Testis (tissue), 3 donors: Measurements from ENCODE around the gene DSPP. TPM values are rescaled to one million over a fixed set of nuclear protein-coding genes. Genes with fewer than 3 reads are reported as not detected.

Experiments used
- DNase-seq: peaks from one replicate; pipeline ENCODE4 v3.0.0-alpha.2; 2019
- H3K27ac ChIP-seq, 2 donors: fragments of 200-600 bp; sonication (generic); one replicate each; pipeline ENCODE4 v1.5.1; 2019
- H3K27me3 ChIP-seq: fragments of 200-600 bp; sonication (generic); one replicate; pipeline ENCODE4 v1.5.1; 2019
- H3K36me3 ChIP-seq: fragments of 200-600 bp; sonication (generic); one replicate; pipeline ENCODE4 v1.5.1; 2017; ENCODE audit warnings: low read depth; ENCODE audit errors: missing control alignments
- H3K4me1 ChIP-seq: fragments of 200-600 bp; sonication (generic); one replicate; pipeline ENCODE4 v1.5.1; 2019
- H3K4me3 ChIP-seq, 2 donors: fragments of 200-600 bp; sonication (generic); one replicate each; pipeline ENCODE4 v1.5.1; 2017 to 2019
- H3K9me3 ChIP-seq: fragments of 200-600 bp; sonication (generic); one replicate; pipeline ENCODE4 v1.5.1; 2017
- CTCF ChIP-seq, 3 experiments: fragments of 450-650 bp in 2 of 3; fragments of 200-600 bp in 1 of 3; sonication (generic) in 1 of 3; IDR thresholded peaks; one replicate each; pipeline ENCODE4 v1.5.1; 2016 to 2019; ENCODE audit warnings: antibody characterized with exemption in 3 of 3, mild to moderate bottlenecking in 2 of 3, moderate library complexity in 1 of 3
- POLR2A ChIP-seq: fragments of 450-650 bp; IDR thresholded peaks from one replicate; pipeline ENCODE4 v1.6.1; 2017; ENCODE audit warnings: antibody characterized with exemption, mild to moderate bottlenecking, moderate library complexity
- WGBS, 2 donors: methylation state at CpG; one replicate each; pipeline ENCODE4 v1.1.5; 2018; 5-methylcytosine and 5-hydroxymethylcytosine counted together
- intact Hi-C: fragments of 100-400 bp; cut with DNase I; formaldehyde crosslinking; loops from one replicate; pipeline ENCODE4 v1.15.1; 2023; ENCODE audit warnings: low total_unique reads
- polyA plus RNA-seq: library from polyadenylated mRNA; stranded (reverse); fragments of 350-450 nt; fragmentation: Illumina TruSeq; extraction: RNeasy Lipid Tissue Mini Kit (QIAGEN cat#74804); gene quantifications from one replicate; pipeline ENCODE4 v1.2.3, GENCODE V29; 2014; ENCODE audit warnings: low read depth, low replicate concordance; ENCODE audit not compliant: insufficient read depth
- total RNA-seq, 2 donors: library from RNA; depleted of rRNA; stranded (reverse); fragments of >200 nt; gene quantifications; one replicate each; pipeline ENCODE4 v1.2.3, GENCODE V29; 2016

DSPP gene
- total and polyA plus RNA-seq, 3 donors from 2014 or later: not detected

GRCh38 chr4:87633243-87633642, 24.9 kb downstream of the DSPP start:
- Histone ChIP-seq H3K4me1 (no peaks in the 10 kb centered on the region), H3K4me3 (no peak overlapping the region), H3K9me3 (no peaks in the 10 kb centered on the region), H3K36me3 (no peaks in the 10 kb centered on the region), H3K27ac (no peak overlapping the region), H3K27me3 (no peaks in the 10 kb centered on the region)
- TF ChIP-seq POLR2A: no peak
- TF ChIP-seq CTCF (IDR thresholded peaks at IDR 0.05): no peak
- 58 to 61% methylated on average over 2 of the region's 2 CpGs for WGBS, 2 donors
- intact Hi-C loops: no loop called here
- DNase-seq: no peak

- no peak overlapping the region for H3K27ac ChIP-seq
- intact Hi-C loops: no loop called here
- no peaks in the 10 kb centered on the region for H3K9me3 ChIP-seq
- DNase-seq: no peak
- H3K4me1 ChIP-seq: no peaks in the 10 kb centered on the region
- H3K36me3 ChIP-seq: no peaks in the 10 kb centered on the region
- no peak for TF ChIP-seq CTCF (IDR thresholded peaks at IDR 0.05)
- no peak for TF ChIP-seq POLR2A
- no peak overlapping the region for H3K4me3 ChIP-seq
- 95 to 97% methylated on average over 6 of the region's 6 CpGs for WGBS, 2 donors
- no peaks in the 10 kb centered on the region for H3K27me3 ChIP-seq
Observed at GRCh38 chr4:87644286-87644685, 36.0 kb downstream of the DSPP start.

- 92 to 96% methylated on average over 3 of the region's 3 CpGs for WGBS, 2 donors
- H3K4me1 ChIP-seq: no peaks in the 10 kb centered on the region
- DNase-seq: no peak
Observed at GRCh38 chr4:87649980-87650379, 41.7 kb downstream of the DSPP start, which contains the start of gene DMP1. DMP1 (plus strand) TSS chr4:87650280; CDS start chr4:87656493, 6,213 bp downstream.

GRCh38 chr4:87650938-87651337, 42.6 kb downstream of the DSPP start:
- no peaks in the 10 kb centered on the region for H3K9me3 ChIP-seq
- no peaks in the 10 kb centered on the region for H3K36me3 ChIP-seq
- no peak overlapping the region for H3K27ac ChIP-seq
- DNase-seq: no peak
- 85 to 88% methylated on average over 2 of the region's 2 CpGs for WGBS, 2 donors
- TF ChIP-seq POLR2A: no peak
- H3K4me1 ChIP-seq: no peaks in the 10 kb centered on the region
- H3K4me3 ChIP-seq: no peak overlapping the region
- intact Hi-C loops: no loop called here
- H3K27me3 ChIP-seq: no peaks in the 10 kb centered on the region

More at GRCh38 chr4:87649980-87650379, 41.7 kb downstream of the DSPP start, which contains the start of gene DMP1:
- H3K4me3 ChIP-seq: no peak within 1 kb of the TSS
- no peak within 1 kb of the TSS for H3K27ac ChIP-seq
- no peaks in the 10 kb centered on the region for H3K27me3 ChIP-seq
- H3K9me3 ChIP-seq: no peaks in the 10 kb centered on the region
- H3K36me3 ChIP-seq: no peaks in the 10 kb centered on the region
- TF ChIP-seq POLR2A (no peak), CTCF (IDR thresholded peaks at IDR 0.05) (no peak)
- intact Hi-C loops: no loop called here

GRCh38 chr4:87651941-87652340, 43.6 kb downstream of the DSPP start:
- H3K4me1 ChIP-seq: no peaks in the 10 kb centered on the region
- TF ChIP-seq CTCF (IDR thresholded peaks at IDR 0.05) (no peak), POLR2A (no peak)
- no peaks in the 10 kb centered on the region for H3K27me3 ChIP-seq
- intact Hi-C loops: no loop called here
- no peak overlapping the region for H3K27ac ChIP-seq
- no peaks in the 10 kb centered on the region for H3K9me3 ChIP-seq
- H3K36me3 ChIP-seq: no peaks in the 10 kb centered on the region
- H3K4me3 ChIP-seq: no peak overlapping the region
- WGBS, 2 donors: 92 to 93% methylated on average over 3 of the region's 3 CpGs
- DNase-seq: no peak
